Measurements from ENCODE around the gene DUSP28. TPM values are rescaled to one million over a fixed set of nuclear protein-coding genes. Genes with fewer than 3 reads are reported as not detected.

The DUSP28 gene
- total and polyA plus RNA-seq, 2 of the 8 experiments (the other 6 are each of a cell fraction or from before 2014, with no cell fraction given) = 2.1 to 2.3 TPM

GRCh38 chr2:240513549-240514287 is 46.4 kb upstream of the DUSP28 start:
- Histone ChIP-seq H3K27ac (ENCODE audit: low read depth, low read length) (no peak overlapping the region), H3K14ac (ENCODE audit: insufficient read length) (no peak overlapping the region), H4K20me1 (replicated peaks in 1 of 2; ENCODE audit: control insufficient read depth in 1 of 2, insufficient read depth in 2 of 2, low read length in 2 of 2) (peaks cover 0 to 3% of the 10 kb centered on the region in 2 experiments), H2BK12ac (ENCODE audit: low read depth, low read length) (no peak overlapping the region), H3K4me1 (replicated peaks in 1 of 4; ENCODE audit: control insufficient read depth in 3 of 4, insufficient read depth in 4 of 4, low read length in 3 of 4) (no peaks in the 10 kb centered on the region), H2BK120ac (replicated peaks; ENCODE audit: low read depth, low read length) (no peak overlapping the region), H3K4me3 (ENCODE audit: extremely low read depth in 1 of 4, insufficient read depth in 2 of 4, low read depth in 3 of 4, low read length in 4 of 4) (no peak overlapping the region), H2BK15ac (ENCODE audit: low read length) (no peak overlapping the region; the same call in 1 of the 2 replicates), H3K56ac (replicated peaks; ENCODE audit: insufficient read length, low read depth, low read length) (no peak overlapping the region), H3K9ac (replicated peaks in 1 of 4; ENCODE audit: extremely low read depth in 1 of 4, low read depth in 3 of 4, low read length in 3 of 4) (no peak overlapping the region), H3K27me3 (replicated peaks in 1 of 4; ENCODE audit: control insufficient read depth in 3 of 4, extremely low read depth in 1 of 4, insufficient read depth in 3 of 4, low read length in 3 of 4) (peaks cover 0 to 6% (median 2%) of the 10 kb centered on the region in 4 experiments; a peak in 6 of 7 replicates), H2AFZ (ENCODE audit: low read length) (no peak overlapping the region), H3K18ac (ENCODE audit: extremely low read depth, low read length) (no peak overlapping the region), H3K79me1 (ENCODE audit: low read depth, low read length) (no peaks in the 10 kb centered on the region), H3K23ac (ENCODE audit: insufficient read length) (no peak overlapping the region), H3K9me3 (ENCODE audit: insufficient read depth in 2 of 2, low read depth in 1 of 2, low read length in 1 of 2) (no peaks in the 10 kb centered on the region), H4K91ac (replicated peaks; ENCODE audit: insufficient read length, low read length) (no peak overlapping the region), H4K5ac (ENCODE audit: insufficient read length, low read depth, low read length) (no peak overlapping the region), H2BK20ac (ENCODE audit: low read length) (no peak overlapping the region), H3K4ac (replicated peaks; ENCODE audit: insufficient read length, low read depth, low read length) (no peak overlapping the region), H2BK5ac (ENCODE audit: low read depth, low read length) (no peak overlapping the region), H3K36me3 (ENCODE audit: control insufficient read depth in 2 of 4, insufficient read depth in 4 of 4, low read length in 3 of 4) (no peaks in the 10 kb centered on the region), H3K79me2 (ENCODE audit: control insufficient read depth in 1 of 2, insufficient read depth in 2 of 2, low read length in 2 of 2) (no peaks in the 10 kb centered on the region), H2AK5ac (ENCODE audit: low read depth, low read length) (no peak overlapping the region), H3K23me2 (ENCODE audit: low read depth, low read length) (peaks cover 5% of the 10 kb centered on the region; the same call in 1 of the 2 replicates), H4K8ac (ENCODE audit: extremely low read depth, insufficient read depth, low read length) (no peak overlapping the region), H3K4me2 (ENCODE audit: insufficient read depth in 1 of 2, low read depth in 2 of 2, low read length in 2 of 2) (no peak overlapping the region)
- FAIRE-seq (peak; percentile 84), DNase-seq (ENCODE audit: low read depth in 1 of 2, low spot score in 2 of 2) (peak in 1 of 2 experiments; percentile 94)
- ChIA-PET CTCF (ENCODE audit: partially characterized antibody) (interaction anchor here (0.7 to 2.8 kb wide), 17 partner anchors 8 to 1016 kb away, joined by 3 to 17 read pairs (median 3); no protein-coding TSS in a partner anchor), POLR2A (ENCODE audit: partially characterized antibody) (no interaction called here)
- WGBS, 2 experiments (ENCODE audit: extremely low coverage in 1 of 2, insufficient coverage in 1 of 2, insufficient read length in 1 of 2, insufficient replicate concordance in 2 of 2, low coverage in 1 of 2, low lambda C conversion rate in 2 of 2, missing lambda C conversion rate in 1 of 2) = 53% methylated on average over 10 of the region's 13 CpGs; no CpG with 5 or more reads in 1 of the 2 experiments
- TF ChIP-seq CREB1 (IDR thresholded peaks at IDR 0.05) = peak; percentile 60
- no peak for TF ChIP-seq JUND (IDR thresholded peaks at IDR 0.05; ENCODE audit: low read length)
- TF ChIP-seq JUN (IDR thresholded peaks at IDR 0.05; ENCODE audit: low read depth, low read length) = no peak
- no peak for TF ChIP-seq USF2 (IDR thresholded peaks at IDR 0.05; ENCODE audit: low read length)
- 0 out of 2 replicates have a peak, but pooled peaks have one; percentile 14 for TF ChIP-seq YY1 (IDR thresholded peaks at IDR 0.05; ENCODE audit: low read depth, low read length)
- no peak for TF ChIP-seq KDM4A (IDR thresholded peaks at IDR 0.05; ENCODE audit: low read depth, low read length, severe bottlenecking)
- no peak for TF ChIP-seq POU5F1 (IDR thresholded peaks at IDR 0.05; ENCODE audit: low read depth, low read length)
- no peak for TF ChIP-seq SP1 (IDR thresholded peaks at IDR 0.05; ENCODE audit: low read depth, low read length)
- TF ChIP-seq SIX5 (IDR thresholded peaks at IDR 0.05; ENCODE audit: low read depth, low read length) = no peak

Data from H1 (cell line).